CD14-positive monocyte (primary cell): ENCODE results near the gene MIPOL1. TPM values are rescaled to one million over a fixed set of nuclear protein-coding genes. Genes with fewer than 3 reads are reported as not detected.

ENCODE experiments used
- DNase-seq, 3 donors: peaks; one replicate each; pipeline ENCODE4 v3.0.0-alpha.2; 2011 to 2022
- H2AFZ ChIP-seq: 2 replicates; pipeline ENCODE4 v1.6.0; 2012; ENCODE audit warnings: mild to moderate bottlenecking, low read depth, low read length, inconsistent platforms; ENCODE audit not compliant: insufficient read depth, poor library complexity, severe bottlenecking
- H3K27ac ChIP-seq, 2 donors: 1 replicate in 1 of 2; 2 replicates in 1 of 2; pipeline ENCODE4 v1.5.1; 2012 to 2013; ENCODE audit warnings: low read length in 2 of 2, control low read depth in 1 of 2, inconsistent platforms in 1 of 2, low read depth in 1 of 2, mild to moderate bottlenecking in 1 of 2
- H3K27me3 ChIP-seq, 2 donors: one replicate each; pipeline versions ENCODE4 v1.6.0 to v1.6.1; 2011 to 2013; ENCODE audit warnings: low read length in 2 of 2; ENCODE audit not compliant: control insufficient read depth in 2 of 2, insufficient read depth in 2 of 2
- H3K36me3 ChIP-seq, 2 donors: replicated peaks in 1 of 2; 1 replicate in 1 of 2; 2 replicates in 1 of 2; pipeline versions ENCODE4 v1.5.1 to v1.6.1; 2012 to 2013; ENCODE audit warnings: low read length in 2 of 2, control low read depth in 1 of 2, inconsistent platforms in 1 of 2, mild to moderate bottlenecking in 1 of 2; ENCODE audit not compliant: insufficient read depth in 2 of 2, control insufficient read depth in 1 of 2
- H3K4me1 ChIP-seq, 2 donors: 1 replicate in 1 of 2; 2 replicates in 1 of 2; pipeline versions ENCODE4 v1.5.1 to v1.6.1; 2012 to 2013; ENCODE audit warnings: low read length in 2 of 2, control low read depth in 1 of 2, inconsistent platforms in 1 of 2, mild to moderate bottlenecking in 1 of 2, moderate library complexity in 1 of 2; ENCODE audit not compliant: insufficient read depth in 2 of 2, control insufficient read depth in 1 of 2
- H3K4me2 ChIP-seq: replicated peaks from 2 replicates; pipeline ENCODE3; 2012; ENCODE audit warnings: low read length, moderate library complexity, mild to moderate bottlenecking; ENCODE audit not compliant: poor library complexity, severe bottlenecking; ENCODE audit errors: extremely low read depth
- H3K4me3 ChIP-seq, 3 experiments: fragments of 200-600 bp in 1 of 3; sonication (generic) in 1 of 3; replicated peaks in 1 of 3; 1 replicate in 2 of 3; 2 replicates in 1 of 3; pipeline ENCODE4 v1.5.1; 2011 to 2013; ENCODE audit warnings: low read length in 3 of 3, mild to moderate bottlenecking in 3 of 3, control low read depth in 2 of 3, low read depth in 2 of 3, inconsistent platforms in 1 of 3, moderate library complexity in 1 of 3
- H3K79me2 ChIP-seq: 2 replicates; pipeline ENCODE4 v1.6.0; 2012; ENCODE audit warnings: mild to moderate bottlenecking, control low read depth, inconsistent platforms, low read length, moderate library complexity; ENCODE audit not compliant: insufficient read depth
- H3K9ac ChIP-seq: 2 replicates; pipeline ENCODE4 v1.6.0; 2017; ENCODE audit warnings: low read length, mild to moderate bottlenecking; ENCODE audit not compliant: insufficient read depth, poor library complexity, severe bottlenecking
- H3K9me3 ChIP-seq, 2 donors: replicated peaks in 1 of 2; 1 replicate in 1 of 2; 2 replicates in 1 of 2; pipeline versions ENCODE4 v1.5.1 to v1.6.1; 2012 to 2013; ENCODE audit warnings: low read length in 2 of 2, control low read depth in 1 of 2; ENCODE audit not compliant: control insufficient read depth in 1 of 2, insufficient read depth in 1 of 2
- H4K20me1 ChIP-seq: 2 replicates; pipeline ENCODE4 v1.6.0; 2012; ENCODE audit warnings: mild to moderate bottlenecking, low read length, control low read depth, moderate library complexity; ENCODE audit not compliant: insufficient read depth
- H3K27ac Mint-ChIP-seq, 7 donors: one replicate each; pipeline ENCODE4 v1.8.0; 2020; ENCODE audit warnings: mild to moderate bottlenecking in 7 of 7, mixed read lengths in 7 of 7, moderate library complexity in 6 of 7, inconsistent platforms in 2 of 7
- H3K27me3 Mint-ChIP-seq, 3 donors: one replicate each; pipeline ENCODE4 v1.8.0; 2021 to 2022; ENCODE audit warnings: low read depth in 3 of 3, mild to moderate bottlenecking in 3 of 3, mixed read lengths in 3 of 3, moderate library complexity in 3 of 3, inconsistent platforms in 1 of 3
- H3K36me3 Mint-ChIP-seq, 2 donors: one replicate each; pipeline ENCODE4 v1.8.0; 2020; ENCODE audit warnings: mixed read lengths in 2 of 2, inconsistent platforms in 1 of 2, mild to moderate bottlenecking in 1 of 2
- H3K4me1 Mint-ChIP-seq: one replicate; pipeline ENCODE4 v1.8.0; 2020; ENCODE audit warnings: mild to moderate bottlenecking, mixed read lengths
- H3K4me3 Mint-ChIP-seq, 2 donors: one replicate each; pipeline ENCODE4 v1.8.0; 2020; ENCODE audit warnings: mild to moderate bottlenecking in 2 of 2, mixed read lengths in 2 of 2, moderate library complexity in 1 of 2
- H3K9me3 Mint-ChIP-seq, 7 donors: one replicate each; pipeline ENCODE4 v1.8.0; 2020 to 2022; ENCODE audit warnings: mixed read lengths in 7 of 7, mild to moderate bottlenecking in 6 of 7, moderate library complexity in 6 of 7, inconsistent platforms in 2 of 7
- WGBS: methylation state at CpG from one replicate; pipeline ENCODE4 v1.1.5; 2013; ENCODE audit warnings: missing lambda C conversion rate; ENCODE audit not compliant: insufficient coverage; 5-methylcytosine and 5-hydroxymethylcytosine counted together
- intact Hi-C, 2 donors: fragments of 100-400 bp; cut with micrococcal nuclease; formaldehyde crosslinking; loops; one replicate each; pipeline versions ENCODE4 v1.15.0 to v1.15.1; 2023
- polyA plus RNA-seq, 3 donors: library from polyadenylated mRNA; depleted of rRNA in 1 of 3; unstranded in 2 of 3; stranded (reverse) in 1 of 3; fragments of 300-500 nt in 2 of 3; fragments of >200 nt in 1 of 3; fragmentation: Illumina TruSeq in 2 of 3; gene quantifications; 1 replicate in 2 of 3; 2 replicates in 1 of 3; pipeline ENCODE4 v1.2.3, GENCODE V29; 2012 to 2021
- TF ChIP-seq, protein P1 (sequence below): fragments of 200-600 bp; IDR thresholded peaks from one replicate; pipeline ENCODE4 v1.8.0; 2022; ENCODE audit warnings: antibody characterized with exemption, mild to moderate bottlenecking

Gene MIPOL1
- polyA plus RNA-seq, 3 donors: not detected

DNA sequence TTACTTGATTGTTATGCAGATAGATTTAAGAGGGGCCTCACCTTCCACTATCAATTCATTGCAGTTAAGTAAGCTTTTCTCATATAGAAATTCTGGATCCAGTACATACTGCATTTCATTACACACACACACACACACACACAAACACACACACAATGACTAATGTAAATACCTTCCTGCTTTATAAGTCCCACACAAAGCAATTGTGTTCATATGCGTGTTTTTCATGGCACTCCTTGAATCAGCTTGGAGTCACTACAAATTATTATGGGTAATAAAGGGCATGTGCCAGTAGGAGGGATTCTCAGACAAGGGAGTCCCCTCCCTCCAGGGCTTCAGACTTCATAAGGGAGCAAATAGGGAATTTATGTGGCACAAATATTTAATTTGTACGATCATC lies 4.5 kb downstream of the MIPOL1 start:
- no peak overlapping the region for H3K27ac ChIP-seq
- no peaks in the 10 kb centered on the region for H3K36me3 Mint-ChIP-seq

DNA sequence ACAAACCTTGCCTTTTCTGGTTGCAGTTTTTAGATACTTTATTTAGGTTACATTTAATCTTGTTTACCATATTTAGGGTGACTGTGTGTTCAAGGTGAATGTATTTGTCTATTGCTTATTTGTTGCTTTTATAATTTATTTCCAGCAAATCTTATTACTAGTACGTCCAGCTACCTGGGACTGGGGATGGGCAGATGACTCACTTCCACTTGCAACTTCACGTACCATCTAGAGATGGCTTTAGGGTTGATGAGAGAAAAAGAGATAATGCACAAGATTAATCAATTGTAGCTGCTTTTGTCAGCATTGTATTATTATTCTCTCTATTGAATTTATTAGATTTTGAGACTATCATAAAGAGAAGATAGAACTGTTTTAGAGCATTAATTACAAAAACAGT lies 5.1 kb downstream of the MIPOL1 start:
- Histone ChIP-seq H4K20me1 (no peaks in the 10 kb centered on the region), H3K9me3 (peaks cover 17 to 18% of the 10 kb centered on the region in 2 donors), H3K4me1 (peaks cover 0 to 3% of the 10 kb centered on the region in 2 donors), H3K36me3 (no peaks in the 10 kb centered on the region), H3K27me3 (peaks cover 7 to 13% of the 10 kb centered on the region in 2 donors), H3K9ac (no peak overlapping the region), H3K79me2 (no peaks in the 10 kb centered on the region), H3K4me2 (no peak overlapping the region), H2AFZ (no peak overlapping the region), H3K27ac (no peak overlapping the region), H3K4me3 (no peak overlapping the region)
- Mint-ChIP-seq H3K27ac (no peak overlapping the region), H3K4me3 (no peak overlapping the region), H3K27me3 (peaks cover 8 to 20% (median 10%) of the 10 kb centered on the region in 3 donors), H3K9me3 (peaks cover 11 to 30% (median 23%) of the 10 kb centered on the region in 7 donors), H3K4me1 (peaks cover 5% of the 10 kb centered on the region), H3K36me3 (no peaks in the 10 kb centered on the region)
- no CpG with 5 or more reads among the region's 2 CpGs for WGBS
- DNase-seq: no peak
- intact Hi-C loops: no loop called here
- TF ChIP-seq, protein P1, sequence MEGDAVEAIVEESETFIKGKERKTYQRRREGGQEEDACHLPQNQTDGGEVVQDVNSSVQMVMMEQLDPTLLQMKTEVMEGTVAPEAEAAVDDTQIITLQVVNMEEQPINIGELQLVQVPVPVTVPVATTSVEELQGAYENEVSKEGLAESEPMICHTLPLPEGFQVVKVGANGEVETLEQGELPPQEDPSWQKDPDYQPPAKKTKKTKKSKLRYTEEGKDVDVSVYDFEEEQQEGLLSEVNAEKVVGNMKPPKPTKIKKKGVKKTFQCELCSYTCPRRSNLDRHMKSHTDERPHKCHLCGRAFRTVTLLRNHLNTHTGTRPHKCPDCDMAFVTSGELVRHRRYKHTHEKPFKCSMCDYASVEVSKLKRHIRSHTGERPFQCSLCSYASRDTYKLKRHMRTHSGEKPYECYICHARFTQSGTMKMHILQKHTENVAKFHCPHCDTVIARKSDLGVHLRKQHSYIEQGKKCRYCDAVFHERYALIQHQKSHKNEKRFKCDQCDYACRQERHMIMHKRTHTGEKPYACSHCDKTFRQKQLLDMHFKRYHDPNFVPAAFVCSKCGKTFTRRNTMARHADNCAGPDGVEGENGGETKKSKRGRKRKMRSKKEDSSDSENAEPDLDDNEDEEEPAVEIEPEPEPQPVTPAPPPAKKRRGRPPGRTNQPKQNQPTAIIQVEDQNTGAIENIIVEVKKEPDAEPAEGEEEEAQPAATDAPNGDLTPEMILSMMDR: no peak

More for the DNA sequence above, 4.5 kb downstream of the MIPOL1 start:
- no peak overlapping the region for H2AFZ ChIP-seq
- H3K27me3 Mint-ChIP-seq: peaks cover 13 to 24% (median 16%) of the 10 kb centered on the region in 3 donors
- peaks cover 11 to 34% (median 23%) of the 10 kb centered on the region in 7 donors for H3K9me3 Mint-ChIP-seq
- no peaks in the 10 kb centered on the region for H4K20me1 ChIP-seq
- H3K27me3 ChIP-seq: peaks cover 7 to 17% of the 10 kb centered on the region in 2 donors
- TF ChIP-seq, protein P1: no peak
- no peak overlapping the region for H3K4me3 ChIP-seq
- no peak overlapping the region for H3K4me2 ChIP-seq
- H3K4me3 Mint-ChIP-seq: no peak overlapping the region
- H3K79me2 ChIP-seq: no peaks in the 10 kb centered on the region
- peaks cover 9% of the 10 kb centered on the region for H3K4me1 Mint-ChIP-seq
- intact Hi-C loops: no loop called here
- no CpG with 5 or more reads among the region's 2 CpGs for WGBS
- H3K27ac Mint-ChIP-seq: no peak overlapping the region
- DNase-seq: no peak
- H3K36me3 ChIP-seq: no peaks in the 10 kb centered on the region
- H3K4me1 ChIP-seq: peaks cover 0 to 7% of the 10 kb centered on the region in 2 donors
- no peak overlapping the region for H3K9ac ChIP-seq
- peaks cover 17 to 18% of the 10 kb centered on the region in 2 donors for H3K9me3 ChIP-seq
